C4-2B (cell line): ENCODE data around the gene HIRA.

Experiments used
- CTCF ChIP-seq: fragments of 450-650 bp; conservative IDR thresholded peaks from 2 replicates; pipeline ENCODE4 v1.5.1; 2017; ENCODE audit warnings: mild to moderate bottlenecking
- ZFX ChIP-seq: fragments of 450-650 bp; IDR thresholded peaks from 2 replicates; pipeline ENCODE4 v1.6.1; 2017

- TF ChIP-seq CTCF, result no peak
- no peak for TF ChIP-seq ZFX
Observed at GRCh38 chr22:19463491-19464469, 32.2 kb upstream of the HIRA start.
